ENCODE measurements around the gene PRDM16. TPM values are rescaled to one million over a fixed set of nuclear protein-coding genes. Genes with fewer than 3 reads are reported as not detected.

The PRDM16 gene
- total and polyA plus RNA-seq, 2 of the 8 experiments (the other 6 are each of a cell fraction or from before 2014, with no cell fraction given): 0.39 to 0.43 TPM

GRCh38 chr1:3229081-3229725, 160.2 kb downstream of the PRDM16 start (continued):
- TF ChIP-seq CHD7 (IDR thresholded peaks at IDR 0.05; ENCODE audit: insufficient replicate concordance, low read length) (no peak), CEBPB (IDR thresholded peaks at IDR 0.05; ENCODE audit: low read depth, low read length) (no peak), POLR2A (IDR thresholded peaks at IDR 0.05; ENCODE audit: control extremely low read depth in 1 of 2, low read depth in 2 of 2, low read length in 2 of 2) (no peak), ATF3 (IDR thresholded peaks at IDR 0.05; ENCODE audit: insufficient read depth, low read depth, low read length) (no peak), CHD1 (IDR thresholded peaks at IDR 0.05; ENCODE audit: low read depth, low read length) (no peak), RXRA (IDR thresholded peaks at IDR 0.05; ENCODE audit: insufficient read depth, low read depth, low read length) (no peak), GABPA (IDR thresholded peaks at IDR 0.05; ENCODE audit: borderline replicate concordance, insufficient read depth, low read length) (no peak), NRF1 (IDR thresholded peaks at IDR 0.05; ENCODE audit: low read depth, low read length) (no peak)

Data from H1 (cell line).